Measurements from ENCODE around the gene ATP5ME. TPM values are rescaled to one million over a fixed set of nuclear protein-coding genes. Genes with fewer than 3 reads are reported as not detected.

The ATP5ME gene
- total and polyA plus RNA-seq, 2 of the 13 experiments (the other 11 are each of a cell fraction or from before 2014, with no cell fraction given): 305 to 753 TPM

- TF ChIP-seq ZHX1 (CRISPR knock-in tag; IDR thresholded peaks at IDR 0.05; ENCODE audit: low read depth): no peak
- TF ChIP-seq SP4 (CRISPR knock-in tag; IDR thresholded peaks at IDR 0.05): 0 out of 2 replicates have a peak, but pooled peaks have one; percentile 32
- no peak for TF ChIP-seq ZNF383 (CRISPR knock-in tag; IDR thresholded peaks at IDR 0.05; ENCODE audit: borderline replicate concordance)
- no peak for TF ChIP-seq SRF (IDR thresholded peaks at IDR 0.05; ENCODE audit: low read depth, low read length)
- TF ChIP-seq FOXA3 (CRISPR knock-in tag; IDR thresholded peaks at IDR 0.05): peak; percentile 23; the same call in 1 of the 2 replicates
- no peak for TF ChIP-seq PRMT3 (CRISPR knock-in tag; IDR thresholded peaks at IDR 0.05; ENCODE audit: borderline replicate concordance, low read depth)
- TF ChIP-seq TEAD3 (CRISPR knock-in tag; optimal IDR thresholded peaks at IDR 0.05; ENCODE audit: borderline replicate concordance): no peak
- no peak for TF ChIP-seq ZNF549 (CRISPR knock-in tag; IDR thresholded peaks at IDR 0.05)
- TF ChIP-seq ZC3H13 (CRISPR knock-in tag; IDR thresholded peaks at IDR 0.05): no peak
- TF ChIP-seq ZBTB4 (CRISPR knock-in tag; IDR thresholded peaks at IDR 0.05; ENCODE audit: borderline replicate concordance): no peak
- TF ChIP-seq NCOA2 (CRISPR knock-in tag; IDR thresholded peaks at IDR 0.05): no peak; the same call in 1 of the 2 replicates
- 0 out of 2 replicates have a peak, but pooled peaks have one; percentile 48 for TF ChIP-seq ZNF766 (CRISPR knock-in tag; IDR thresholded peaks at IDR 0.05; ENCODE audit: borderline replicate concordance)
- TF ChIP-seq ZFAT (CRISPR knock-in tag; conservative IDR thresholded peaks at IDR 0.05): no peak
- no peak for TF ChIP-seq ZNF761 (CRISPR knock-in tag; conservative IDR thresholded peaks at IDR 0.05)
- no peak for TF ChIP-seq ZNF878 (CRISPR knock-in tag; IDR thresholded peaks at IDR 0.05)
- TF ChIP-seq SMAD1 (CRISPR knock-in tag; IDR thresholded peaks at IDR 0.05; ENCODE audit: borderline replicate concordance, low read depth): no peak
- TF ChIP-seq ZBTB8A (CRISPR knock-in tag; IDR thresholded peaks at IDR 0.05; ENCODE audit: borderline replicate concordance, low read depth): no peak
- TF ChIP-seq MBNL3 (CRISPR knock-in tag; conservative IDR thresholded peaks at IDR 0.05): no peak
- no peak for TF ChIP-seq SP1 (IDR thresholded peaks at IDR 0.05)
- TF ChIP-seq SP1 (CRISPR knock-in tag; IDR thresholded peaks at IDR 0.05): no peak
- TF ChIP-seq ZNF44 (CRISPR knock-in tag; IDR thresholded peaks at IDR 0.05): 0 out of 2 replicates have a peak, but pooled peaks have one; percentile 25
- no peak for TF ChIP-seq ZFYVE20 (CRISPR knock-in tag; IDR thresholded peaks at IDR 0.05; ENCODE audit: borderline replicate concordance, low read depth)
- TF ChIP-seq KLF6 (CRISPR knock-in tag; IDR thresholded peaks at IDR 0.05): no peak
- no peak for TF ChIP-seq ZNF557 (CRISPR knock-in tag; IDR thresholded peaks at IDR 0.05)
These were observed 13.2 kb upstream of the ATP5ME start (continued) for GRCh38 chr4:687048-687970.

Data from HepG2 (cell line).